Stimulated activated CD8-positive, alpha-beta memory T cell treated with anti-CD3 and anti-CD28 coated beads, Interleukin-15, amount 100 ng/mL, for 1 hour (primary cell): Measurements from ENCODE around the gene AGO3.

Experiments used
- DNase-seq: peaks from one replicate; pipeline ENCODE4 v3.0.0-alpha.2; 2020; ENCODE audit warnings: low read depth

Gene AGO3

DNA sequence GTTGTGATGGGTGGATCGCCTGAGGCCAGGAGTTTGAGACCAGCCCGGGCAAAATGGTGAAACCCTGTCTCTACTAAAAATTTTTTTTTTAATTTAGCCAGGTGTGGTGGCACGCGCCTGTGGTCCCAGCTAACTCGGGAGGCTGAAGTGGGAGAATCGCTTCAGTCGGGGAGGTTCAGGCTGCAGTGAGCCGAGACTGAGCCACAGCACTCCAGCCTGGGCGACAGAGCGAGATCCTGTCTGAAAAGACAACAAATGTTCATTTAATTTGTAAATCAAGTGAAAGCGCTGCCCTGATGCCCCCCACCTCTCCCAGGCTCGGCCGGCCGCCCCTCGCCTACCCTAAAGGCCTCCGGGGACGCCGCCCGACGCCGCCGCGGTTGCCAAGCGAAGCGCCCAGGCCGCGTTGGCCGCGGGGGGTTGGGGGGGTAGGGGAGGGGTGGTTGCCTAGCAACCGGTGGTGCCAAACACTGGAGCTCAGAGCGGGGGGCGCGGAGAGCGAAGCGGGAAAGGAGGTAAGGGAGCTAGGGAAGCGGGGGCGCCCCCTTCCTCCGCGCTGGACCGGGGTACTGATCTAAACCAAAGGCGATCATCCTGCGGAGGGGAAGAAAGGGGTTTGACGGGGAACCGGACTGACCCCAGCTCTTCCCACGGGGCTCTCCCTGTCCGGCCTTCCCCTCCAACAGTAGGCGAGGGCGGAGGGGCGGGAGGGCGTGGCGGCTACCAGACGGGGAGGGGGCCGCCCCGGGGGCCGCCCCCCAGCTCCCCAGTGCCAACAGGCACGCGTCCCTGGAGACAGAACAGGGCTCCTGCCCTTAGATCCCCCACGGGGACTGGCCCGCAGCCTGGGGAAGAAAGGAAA is 153.0 kb downstream of the AGO3 start, which contains the start of gene TEKT2:
Gene TEKT2, plus strand, starts transcription at position 460 of the 862 bp plus-strand sequence. CDS start 828 bp downstream, outside the sequence.
- no peak for DNase-seq

DNA sequence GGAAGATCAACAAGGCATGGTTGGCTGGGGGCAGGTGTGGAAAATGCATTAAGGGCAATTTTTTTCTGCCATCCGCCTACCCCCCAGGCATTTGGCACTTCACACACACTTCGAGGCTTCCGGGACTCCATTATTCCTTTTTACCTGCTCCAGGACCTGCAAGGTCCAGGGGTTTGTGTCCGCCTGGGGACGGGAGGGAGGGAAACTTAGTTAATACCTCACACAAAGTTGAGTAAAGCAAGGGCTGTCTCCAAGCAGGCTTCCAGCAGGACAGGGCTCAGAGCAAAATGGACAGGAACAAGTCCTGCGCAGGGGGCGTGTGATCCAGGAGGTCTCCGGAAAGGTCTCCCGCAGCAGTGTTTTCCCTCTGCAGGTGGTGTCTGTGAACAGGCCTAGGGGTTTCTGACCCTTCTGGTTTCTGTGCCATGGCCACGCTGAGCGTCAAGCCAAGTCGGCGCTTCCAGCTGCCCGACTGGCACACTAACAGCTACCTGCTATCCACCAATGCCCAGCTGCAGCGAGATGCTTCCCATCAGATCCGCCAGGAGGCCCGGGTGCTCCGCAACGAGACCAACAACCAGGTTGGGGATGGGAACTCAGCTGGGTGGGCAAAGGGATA is 153.7 kb downstream of the AGO3 start:
- no peak for DNase-seq

DNA sequence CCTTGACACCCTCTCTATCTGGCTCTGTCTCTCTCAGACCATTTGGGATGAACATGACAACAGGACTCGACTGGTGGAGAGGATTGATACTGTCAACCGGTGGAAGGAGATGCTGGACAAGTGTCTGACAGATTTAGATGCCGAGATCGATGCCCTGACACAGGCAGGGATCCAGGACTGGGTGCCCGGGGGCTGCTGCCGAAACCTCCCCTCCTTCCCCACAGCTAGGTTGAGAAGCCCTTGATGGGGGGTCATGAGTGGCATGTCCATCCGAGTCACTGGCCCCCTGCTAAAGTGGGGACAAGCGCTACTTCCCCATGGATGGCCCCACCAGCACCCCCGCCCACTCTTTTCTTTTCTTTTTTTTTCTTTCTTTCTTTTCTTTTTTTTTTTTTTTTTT is 154.2 kb downstream of the AGO3 start:
- DNase-seq: no peak

DNA sequence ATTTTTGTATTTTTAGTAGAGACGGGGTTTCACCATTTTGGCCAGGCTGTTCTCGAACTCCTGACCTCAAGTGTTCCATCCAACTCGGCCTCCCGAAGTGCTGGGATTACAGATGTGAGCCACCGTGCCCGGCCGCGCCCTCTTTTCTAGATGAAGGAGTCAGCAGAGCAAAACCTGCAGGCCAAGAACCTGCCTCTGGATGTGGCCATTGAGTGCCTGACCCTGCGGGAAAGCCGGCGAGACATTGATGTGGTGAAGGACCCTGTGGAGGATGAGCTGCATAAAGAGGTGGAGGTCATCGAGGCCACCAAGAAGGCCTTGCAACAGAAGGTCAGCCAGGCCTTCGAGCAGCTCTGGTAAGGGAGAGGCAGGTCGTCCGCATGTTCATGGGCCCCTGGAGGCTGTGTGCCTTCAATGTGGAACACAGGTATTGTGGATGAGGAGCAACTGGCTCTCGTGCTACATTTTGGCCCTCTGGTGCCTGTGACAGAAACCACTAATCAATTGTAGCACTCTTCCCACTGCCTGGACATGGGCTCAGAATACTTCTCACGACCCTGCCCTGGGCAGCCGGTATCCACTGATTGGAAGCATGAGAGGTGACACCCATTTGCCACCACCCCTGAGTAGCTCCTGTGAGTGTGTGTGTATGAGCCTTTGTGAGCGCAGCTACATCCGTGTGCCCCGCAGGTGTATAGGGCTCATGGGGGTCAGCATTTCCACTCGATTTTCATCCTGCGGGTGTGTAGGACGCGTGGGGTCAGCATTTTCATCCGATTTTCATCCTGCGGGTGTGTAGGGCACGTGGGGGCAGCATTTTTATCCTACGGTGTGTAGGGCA is 155.0 kb downstream of the AGO3 start:
- DNase-seq: no peak

- DNase-seq: no peak
These were observed 155.8 kb downstream of the AGO3 start for GRCh38 chr1:36086529-36087232.

- DNase-seq: no peak
These were observed 156.6 kb downstream of the AGO3 start for GRCh38 chr1:36087233-36088123.

DNA sequence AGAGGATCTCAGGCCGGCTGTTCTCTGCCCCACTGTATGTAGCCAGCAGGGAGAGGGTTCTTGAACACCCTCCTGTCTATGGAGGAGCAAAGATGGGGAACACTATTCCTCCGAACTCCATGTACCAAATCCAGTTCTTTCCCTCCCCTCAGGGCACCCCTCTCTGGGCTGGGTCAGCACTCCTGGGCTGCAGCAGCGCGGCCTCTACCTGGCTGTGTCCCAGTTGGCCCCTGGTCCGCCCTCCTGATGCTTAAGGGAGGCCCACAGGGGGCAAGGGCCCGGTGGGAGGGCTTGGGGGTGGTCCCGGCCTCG is 157.3 kb downstream of the AGO3 start:
- DNase-seq: no peak

- DNase-seq: peak; percentile 79
These were observed 157.9 kb downstream of the AGO3 start, which contains the start of gene ADPRS for GRCh38 chr1:36088577-36089392. Gene ADPRS, plus strand, starts transcription at chr1:36088892. Its CDS starts 13 bp downstream, at chr1:36088905.

- DNase-seq: no peak
These were observed 158.7 kb downstream of the AGO3 start for GRCh38 chr1:36089393-36090121.

DNA sequence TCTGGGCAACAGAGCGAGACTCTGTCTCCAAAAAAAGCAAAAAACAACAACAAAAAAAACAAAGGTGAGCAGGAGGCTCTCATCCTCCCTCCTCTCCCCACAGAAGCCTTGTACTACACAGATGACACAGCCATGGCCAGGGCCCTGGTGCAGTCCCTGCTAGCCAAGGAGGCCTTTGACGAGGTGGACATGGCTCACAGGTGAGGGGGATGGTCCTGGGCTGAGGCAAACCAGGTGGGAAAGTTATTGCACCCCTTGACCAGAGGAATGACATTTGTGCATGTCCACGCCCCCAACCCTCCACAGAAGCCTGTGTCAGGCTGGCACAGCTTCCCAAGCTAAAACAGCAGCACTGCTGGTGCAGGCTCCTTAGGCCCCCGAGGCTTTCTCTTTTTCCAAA is 160.2 kb downstream of the AGO3 start:
- no peak for DNase-seq

GRCh38 chr1:36091698-36092097 is 160.8 kb downstream of the AGO3 start:
- no peak for DNase-seq

GRCh38 chr1:36092166-36092797 is 161.4 kb downstream of the AGO3 start:
- DNase-seq: no peak

DNA sequence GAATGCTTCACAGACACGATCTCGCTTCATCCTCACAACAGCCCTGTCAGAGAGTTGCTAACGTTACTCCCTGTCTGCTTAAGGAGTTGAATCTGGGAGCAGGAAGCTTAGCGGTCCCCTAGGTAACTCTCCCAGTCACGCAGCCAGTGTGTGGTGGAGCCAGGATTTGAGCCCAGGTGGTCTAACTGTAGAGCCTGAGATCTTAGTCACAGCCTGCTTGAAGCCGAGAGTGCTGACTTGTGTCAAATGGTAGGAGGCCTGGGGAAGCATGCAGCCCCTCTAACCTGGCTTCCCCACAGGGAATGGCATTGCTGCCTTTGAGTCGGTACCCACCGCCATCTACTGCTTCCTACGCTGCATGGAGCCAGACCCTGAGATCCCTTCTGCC is 161.9 kb downstream of the AGO3 start:
- DNase-seq: no peak

DNA sequence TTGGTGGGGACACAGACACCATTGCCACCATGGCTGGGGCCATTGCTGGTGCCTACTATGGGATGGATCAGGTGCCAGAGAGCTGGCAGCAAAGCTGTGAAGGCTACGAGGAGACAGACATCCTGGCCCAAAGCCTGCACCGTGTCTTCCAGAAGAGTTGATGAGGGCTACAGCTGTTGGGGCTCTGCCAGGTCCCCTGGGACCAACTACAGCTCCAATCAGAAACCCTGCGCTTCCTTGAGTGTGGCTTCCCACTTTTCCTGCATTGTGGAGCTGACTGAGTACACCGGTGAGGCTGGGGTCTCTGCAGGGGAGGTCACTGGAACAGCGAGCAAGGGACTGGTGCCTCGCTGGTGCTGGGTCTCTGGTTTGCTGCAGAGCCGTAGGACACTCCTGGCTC is 162.3 kb downstream of the AGO3 start:
- no peak for DNase-seq

GRCh38 chr1:36093929-36094328 is 163.0 kb downstream of the AGO3 start:
- no peak for DNase-seq

GRCh38 chr1:36094621-36095061 is 163.7 kb downstream of the AGO3 start:
- no peak for DNase-seq

- DNase-seq: no peak
These were observed 165.0 kb downstream of the AGO3 start for GRCh38 chr1:36095760-36096405.
